WTC11 (cell line): Measurements from ENCODE around the gene STK32A.

Source experiments
- ATF1 ChIP-seq: sonication (generic); formaldehyde crosslinking; IDR thresholded peaks from 2 replicates; pipeline ENCODE4 v1.8.1; 2023; ENCODE audit warnings: mild to moderate bottlenecking, moderate library complexity, missing genetic modification reagents
- ATF6 ChIP-seq: sonication (generic); formaldehyde crosslinking; IDR thresholded peaks from 2 replicates; pipeline ENCODE4 v1.8.1; 2023; ENCODE audit warnings: mild to moderate bottlenecking, missing genetic modification reagents
- CTCF ChIP-seq: fragments of 200-600 bp; IDR thresholded peaks from 2 replicates; pipeline ENCODE4 v1.8.0; 2022; ENCODE audit warnings: antibody characterized with exemption
- ESRRA ChIP-seq: sonication (generic); formaldehyde crosslinking; IDR thresholded peaks from 2 replicates; pipeline ENCODE4 v1.8.1; 2022; ENCODE audit warnings: mild to moderate bottlenecking, missing genetic modification reagents, borderline replicate concordance
- FOXJ3 ChIP-seq: sonication (generic); formaldehyde crosslinking; IDR thresholded peaks from 2 replicates; pipeline ENCODE4 v1.9.0; 2021; ENCODE audit warnings: missing genetic modification reagents, mild to moderate bottlenecking, borderline replicate concordance
- JUN ChIP-seq: sonication (generic); formaldehyde crosslinking; IDR thresholded peaks from 2 replicates; pipeline ENCODE4 v1.8.0; 2023; ENCODE audit warnings: mild to moderate bottlenecking, missing genetic modification reagents
- NR3C1 ChIP-seq: sonication (generic); formaldehyde crosslinking; conservative IDR thresholded peaks from 2 replicates; pipeline ENCODE4 v1.8.1; 2023; ENCODE audit warnings: low read depth, mild to moderate bottlenecking, missing genetic modification reagents
- TEAD4 ChIP-seq: sonication (generic); formaldehyde crosslinking; IDR thresholded peaks from 2 replicates; pipeline ENCODE4 v1.8.0; 2022; ENCODE audit warnings: mild to moderate bottlenecking, missing genetic modification reagents
- ZBTB21 ChIP-seq: sonication (generic); formaldehyde crosslinking; IDR thresholded peaks from 2 replicates; pipeline ENCODE4 v1.8.1; 2023; ENCODE audit warnings: mild to moderate bottlenecking, missing genetic modification reagents, borderline replicate concordance
- ZNF121 ChIP-seq: sonication (generic); formaldehyde crosslinking; IDR thresholded peaks from 2 replicates; pipeline ENCODE4 v1.8.0; 2023; ENCODE audit warnings: missing genetic modification reagents
- TF ChIP-seq, protein P1 (sequence below): sonication (generic); formaldehyde crosslinking; IDR thresholded peaks from 2 replicates; pipeline ENCODE4 v1.8.1; 2023; ENCODE audit warnings: mild to moderate bottlenecking, missing genetic modification reagents, moderate library complexity
- TF ChIP-seq, protein P2 (sequence below): sonication (generic); formaldehyde crosslinking; IDR thresholded peaks from 2 replicates; pipeline ENCODE4 v1.8.1; 2023; ENCODE audit warnings: mild to moderate bottlenecking, missing genetic modification reagents, borderline replicate concordance
- TF ChIP-seq, protein P3 (sequence below): sonication (generic); formaldehyde crosslinking; IDR thresholded peaks from 2 replicates; pipeline ENCODE4 v1.8.0; 2022; ENCODE audit warnings: missing genetic modification reagents

DNA sequence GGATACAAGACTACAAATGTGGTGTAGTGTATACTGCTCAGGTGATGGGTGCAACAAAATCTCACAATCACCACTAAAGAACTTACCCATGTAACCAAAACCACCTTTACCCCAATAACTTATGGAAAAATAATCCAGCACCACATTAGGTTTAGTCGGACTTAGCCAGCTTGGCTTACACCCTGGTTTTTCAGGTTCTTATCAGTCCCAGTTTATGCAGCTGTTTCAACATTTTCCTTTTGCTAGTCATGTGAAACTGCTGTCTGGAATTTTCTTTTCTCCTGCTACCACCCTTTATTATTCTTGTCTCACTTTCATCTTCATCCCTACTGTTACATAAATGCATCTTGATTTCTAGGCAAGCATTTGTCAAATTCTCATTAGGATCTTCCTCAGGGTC is 51.5 kb downstream of the STK32A start:
- TF ChIP-seq, protein P1, sequence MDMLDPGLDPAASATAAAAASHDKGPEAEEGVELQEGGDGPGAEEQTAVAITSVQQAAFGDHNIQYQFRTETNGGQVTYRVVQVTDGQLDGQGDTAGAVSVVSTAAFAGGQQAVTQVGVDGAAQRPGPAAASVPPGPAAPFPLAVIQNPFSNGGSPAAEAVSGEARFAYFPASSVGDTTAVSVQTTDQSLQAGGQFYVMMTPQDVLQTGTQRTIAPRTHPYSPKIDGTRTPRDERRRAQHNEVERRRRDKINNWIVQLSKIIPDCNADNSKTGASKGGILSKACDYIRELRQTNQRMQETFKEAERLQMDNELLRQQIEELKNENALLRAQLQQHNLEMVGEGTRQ: no peak
- TF ChIP-seq CTCF (no peak), FOXJ3 (CRISPR knock-in tag) (no peak), ATF6 (CRISPR knock-in tag) (no peak), JUN (CRISPR knock-in tag) (no peak), NR3C1 (no peak), ZBTB21 (CRISPR knock-in tag) (no peak), ESRRA (CRISPR knock-in tag) (no peak), ZNF121 (CRISPR knock-in tag) (no peak), ATF1 (CRISPR knock-in tag) (no peak), TEAD4 (CRISPR knock-in tag) (no peak)
- TF ChIP-seq, protein P2, sequence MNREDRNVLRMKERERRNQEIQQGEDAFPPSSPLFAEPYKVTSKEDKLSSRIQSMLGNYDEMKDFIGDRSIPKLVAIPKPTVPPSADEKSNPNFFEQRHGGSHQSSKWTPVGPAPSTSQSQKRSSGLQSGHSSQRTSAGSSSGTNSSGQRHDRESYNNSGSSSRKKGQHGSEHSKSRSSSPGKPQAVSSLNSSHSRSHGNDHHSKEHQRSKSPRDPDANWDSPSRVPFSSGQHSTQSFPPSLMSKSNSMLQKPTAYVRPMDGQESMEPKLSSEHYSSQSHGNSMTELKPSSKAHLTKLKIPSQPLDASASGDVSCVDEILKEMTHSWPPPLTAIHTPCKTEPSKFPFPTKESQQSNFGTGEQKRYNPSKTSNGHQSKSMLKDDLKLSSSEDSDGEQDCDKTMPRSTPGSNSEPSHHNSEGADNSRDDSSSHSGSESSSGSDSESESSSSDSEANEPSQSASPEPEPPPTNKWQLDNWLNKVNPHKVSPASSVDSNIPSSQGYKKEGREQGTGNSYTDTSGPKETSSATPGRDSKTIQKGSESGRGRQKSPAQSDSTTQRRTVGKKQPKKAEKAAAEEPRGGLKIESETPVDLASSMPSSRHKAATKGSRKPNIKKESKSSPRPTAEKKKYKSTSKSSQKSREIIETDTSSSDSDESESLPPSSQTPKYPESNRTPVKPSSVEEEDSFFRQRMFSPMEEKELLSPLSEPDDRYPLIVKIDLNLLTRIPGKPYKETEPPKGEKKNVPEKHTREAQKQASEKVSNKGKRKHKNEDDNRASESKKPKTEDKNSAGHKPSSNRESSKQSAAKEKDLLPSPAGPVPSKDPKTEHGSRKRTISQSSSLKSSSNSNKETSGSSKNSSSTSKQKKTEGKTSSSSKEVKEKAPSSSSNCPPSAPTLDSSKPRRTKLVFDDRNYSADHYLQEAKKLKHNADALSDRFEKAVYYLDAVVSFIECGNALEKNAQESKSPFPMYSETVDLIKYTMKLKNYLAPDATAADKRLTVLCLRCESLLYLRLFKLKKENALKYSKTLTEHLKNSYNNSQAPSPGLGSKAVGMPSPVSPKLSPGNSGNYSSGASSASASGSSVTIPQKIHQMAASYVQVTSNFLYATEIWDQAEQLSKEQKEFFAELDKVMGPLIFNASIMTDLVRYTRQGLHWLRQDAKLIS (CRISPR knock-in tag): no peak
- TF ChIP-seq, protein P3, sequence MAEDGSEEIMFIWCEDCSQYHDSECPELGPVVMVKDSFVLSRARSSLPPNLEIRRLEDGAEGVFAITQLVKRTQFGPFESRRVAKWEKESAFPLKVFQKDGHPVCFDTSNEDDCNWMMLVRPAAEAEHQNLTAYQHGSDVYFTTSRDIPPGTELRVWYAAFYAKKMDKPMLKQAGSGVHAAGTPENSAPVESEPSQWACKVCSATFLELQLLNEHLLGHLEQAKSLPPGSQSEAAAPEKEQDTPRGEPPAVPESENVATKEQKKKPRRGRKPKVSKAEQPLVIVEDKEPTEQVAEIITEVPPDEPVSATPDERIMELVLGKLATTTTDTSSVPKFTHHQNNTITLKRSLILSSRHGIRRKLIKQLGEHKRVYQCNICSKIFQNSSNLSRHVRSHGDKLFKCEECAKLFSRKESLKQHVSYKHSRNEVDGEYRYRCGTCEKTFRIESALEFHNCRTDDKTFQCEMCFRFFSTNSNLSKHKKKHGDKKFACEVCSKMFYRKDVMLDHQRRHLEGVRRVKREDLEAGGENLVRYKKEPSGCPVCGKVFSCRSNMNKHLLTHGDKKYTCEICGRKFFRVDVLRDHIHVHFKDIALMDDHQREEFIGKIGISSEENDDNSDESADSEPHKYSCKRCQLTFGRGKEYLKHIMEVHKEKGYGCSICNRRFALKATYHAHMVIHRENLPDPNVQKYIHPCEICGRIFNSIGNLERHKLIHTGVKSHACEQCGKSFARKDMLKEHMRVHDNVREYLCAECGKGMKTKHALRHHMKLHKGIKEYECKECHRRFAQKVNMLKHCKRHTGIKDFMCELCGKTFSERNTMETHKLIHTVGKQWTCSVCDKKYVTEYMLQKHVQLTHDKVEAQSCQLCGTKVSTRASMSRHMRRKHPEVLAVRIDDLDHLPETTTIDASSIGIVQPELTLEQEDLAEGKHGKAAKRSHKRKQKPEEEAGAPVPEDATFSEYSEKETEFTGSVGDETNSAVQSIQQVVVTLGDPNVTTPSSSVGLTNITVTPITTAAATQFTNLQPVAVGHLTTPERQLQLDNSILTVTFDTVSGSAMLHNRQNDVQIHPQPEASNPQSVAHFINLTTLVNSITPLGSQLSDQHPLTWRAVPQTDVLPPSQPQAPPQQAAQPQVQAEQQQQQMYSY (CRISPR knock-in tag): no peak
